GM12872 (cell line): ENCODE measurements around the gene SIGLEC12.

Source experiments
- CTCF ChIP-seq: IDR thresholded peaks from 3 replicates; pipeline ENCODE4 v1.5.1; 2011; ENCODE audit warnings: low read depth, mild to moderate bottlenecking, low read length, moderate library complexity; ENCODE audit not compliant: insufficient read depth

SIGLEC12 gene

GRCh38 chr19:51469162-51469561, 32.4 kb downstream of the SIGLEC12 start:
- no peak for TF ChIP-seq CTCF

- no peak for TF ChIP-seq CTCF
Measured at GRCh38 chr19:51468545-51468920, 33.1 kb downstream of the SIGLEC12 start.

GRCh38 chr19:51467864-51468544, 33.6 kb downstream of the SIGLEC12 start:
- TF ChIP-seq CTCF, result no peak

GRCh38 chr19:51466723-51467122, 34.9 kb downstream of the SIGLEC12 start:
- TF ChIP-seq CTCF, result no peak

GRCh38 chr19:51462681-51463080, 38.9 kb downstream of the SIGLEC12 start:
- TF ChIP-seq CTCF, result no peak

- TF ChIP-seq CTCF, result no peak
Measured at GRCh38 chr19:51462276-51462675, 39.3 kb downstream of the SIGLEC12 start.

GRCh38 chr19:51461723-51462161, 39.9 kb downstream of the SIGLEC12 start:
- no peak for TF ChIP-seq CTCF
